Stimulated activated CD8-positive, alpha-beta memory T cell treated with anti-CD3 and anti-CD28 coated beads, Interleukin-4, amount 100 ng/mL, for 48 hours (primary cell): ENCODE data around the gene TRO.

Source experiments
- DNase-seq: peaks from one replicate; pipeline ENCODE4 v3.0.0-alpha.2; 2020

TRO gene

DNA sequence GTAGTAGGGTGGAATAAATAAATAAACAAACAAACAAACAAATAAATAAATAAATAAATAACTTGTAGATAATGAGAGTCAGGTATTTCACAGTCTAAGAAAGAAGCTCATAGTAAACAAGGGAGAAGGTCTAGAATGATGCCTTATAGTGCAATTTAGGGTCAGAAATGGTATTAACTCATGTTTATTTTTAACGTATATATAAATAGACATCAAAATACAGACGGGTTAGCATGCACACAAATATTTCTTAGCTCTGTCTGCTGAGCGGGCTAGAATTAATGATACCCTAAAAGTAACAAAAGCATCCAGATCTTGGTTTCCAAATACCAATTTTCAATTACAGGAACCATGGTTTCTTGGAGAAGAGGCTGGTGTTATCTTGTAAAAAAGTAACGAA lies 56.8 kb downstream of the TRO start:
- DNase-seq, result no peak

DNA sequence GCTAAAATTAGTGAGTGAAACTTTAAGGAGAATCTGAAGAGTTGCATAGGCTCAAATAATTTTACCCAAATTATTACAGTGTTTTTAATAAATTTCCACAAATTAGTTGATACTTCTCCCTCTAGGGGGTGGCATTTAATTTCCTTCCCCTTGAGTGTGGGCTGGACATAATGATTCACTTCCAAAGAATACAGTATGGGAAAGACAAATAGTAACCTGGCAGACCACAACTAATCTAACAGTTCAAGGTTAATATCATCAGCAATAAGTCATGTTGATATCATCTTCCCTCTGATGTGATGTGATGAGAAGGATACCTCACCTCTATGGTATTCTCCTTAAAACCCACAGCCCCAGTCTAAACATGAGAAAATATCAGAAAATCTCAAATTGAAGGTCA lies 57.8 kb downstream of the TRO start:
- no peak for DNase-seq

DNA sequence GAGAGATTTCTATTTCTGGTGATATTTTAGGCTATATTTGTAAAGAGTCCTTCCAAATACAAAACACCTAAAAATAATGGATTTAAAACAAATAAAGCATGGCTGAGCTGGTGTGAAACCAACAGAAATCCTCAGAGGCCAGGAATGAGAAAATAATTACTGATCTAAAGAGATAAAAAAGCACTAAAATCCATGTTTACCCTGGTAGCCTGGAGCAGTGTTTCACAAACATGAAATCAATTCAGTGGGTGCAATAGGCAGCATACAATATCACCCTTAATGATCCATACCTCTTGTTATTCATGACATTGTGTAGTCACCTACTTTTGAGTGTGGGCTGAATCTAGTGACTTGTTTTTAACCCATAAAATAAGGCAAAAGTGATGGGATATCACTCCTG lies 58.8 kb downstream of the TRO start:
- DNase-seq, result no peak

DNA sequence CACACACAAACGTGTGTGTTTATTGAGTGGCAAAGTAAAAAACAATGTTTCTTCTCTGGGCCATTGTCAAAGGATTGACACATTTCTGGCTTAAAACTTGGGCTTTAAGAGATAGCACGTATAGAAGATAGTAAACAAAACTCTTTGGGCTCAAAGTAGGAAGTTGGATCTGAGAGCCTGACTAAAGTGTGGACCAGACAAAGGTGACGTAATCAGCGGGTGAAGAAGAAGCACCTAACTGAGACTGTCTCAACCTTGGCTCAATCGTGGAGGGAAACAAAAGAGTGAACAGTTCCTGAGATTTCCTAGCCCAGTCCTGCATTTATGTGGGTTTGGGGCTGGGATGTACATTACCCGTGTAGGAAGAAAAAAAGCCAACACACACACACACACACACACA lies 59.7 kb downstream of the TRO start:
- DNase-seq, result no peak
